GM21515 (cell line): ENCODE data around the gene AJUBA.
"Not testable (repeated sequence)": the region's sequence is repeated elsewhere in the genome, so short reads cannot be mapped to it uniquely, and the experiment has no call there.

Source experiments
- ATAC-seq: cut with Tn5 transposase; IDR thresholded peaks from one replicate; pipeline ENCODE4 v1.9.1; 2021; ENCODE audit not compliant: unreplicated experiment

The AJUBA gene

DNA sequence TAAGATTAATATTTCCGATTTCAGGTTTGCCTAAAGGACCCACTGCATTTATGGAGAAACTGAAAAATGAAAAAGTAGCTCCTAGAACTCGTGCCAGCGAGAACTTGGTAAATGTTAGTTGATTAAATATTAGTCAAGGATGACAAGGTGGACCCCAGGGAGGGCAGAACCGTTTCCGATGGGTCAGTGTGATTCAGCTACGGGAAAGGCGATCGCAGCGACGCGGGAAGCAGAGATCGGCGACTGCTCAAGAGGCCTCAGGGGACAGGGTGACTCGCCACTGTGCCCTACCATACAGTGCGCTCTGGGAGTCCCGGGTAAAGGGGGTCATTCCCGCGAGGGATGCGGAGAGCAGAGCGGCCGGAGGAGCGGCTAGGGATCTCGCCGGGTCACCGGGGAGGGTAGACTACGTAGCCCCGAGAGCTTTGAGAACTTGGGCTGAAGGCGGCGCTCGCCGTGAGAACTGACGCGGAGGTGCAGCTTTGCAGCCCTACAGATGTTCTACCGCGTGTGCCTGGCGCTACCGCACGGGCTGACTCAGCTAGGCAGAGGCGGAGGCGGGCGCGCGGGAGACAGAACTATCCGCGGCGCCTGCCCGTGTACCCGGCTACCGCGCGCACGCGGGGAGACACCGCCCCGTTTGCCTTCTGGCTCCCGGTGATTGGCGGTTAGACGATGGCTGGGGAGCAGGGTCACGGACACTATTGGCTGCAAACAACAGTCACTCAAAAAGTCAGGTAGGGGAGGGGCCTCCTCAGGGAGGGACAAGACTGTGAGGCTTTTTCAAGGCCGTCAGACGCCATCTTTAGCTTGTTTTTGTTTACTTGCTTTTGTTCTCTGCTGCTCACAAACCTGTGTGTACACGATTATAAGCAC, 24.4 kb upstream of the AJUBA start:
- ATAC-seq, result peak; percentile 88

- ATAC-seq, result no peak
Observed at GRCh38 chr14:23006188-23006534, 23.8 kb upstream of the AJUBA start.

DNA sequence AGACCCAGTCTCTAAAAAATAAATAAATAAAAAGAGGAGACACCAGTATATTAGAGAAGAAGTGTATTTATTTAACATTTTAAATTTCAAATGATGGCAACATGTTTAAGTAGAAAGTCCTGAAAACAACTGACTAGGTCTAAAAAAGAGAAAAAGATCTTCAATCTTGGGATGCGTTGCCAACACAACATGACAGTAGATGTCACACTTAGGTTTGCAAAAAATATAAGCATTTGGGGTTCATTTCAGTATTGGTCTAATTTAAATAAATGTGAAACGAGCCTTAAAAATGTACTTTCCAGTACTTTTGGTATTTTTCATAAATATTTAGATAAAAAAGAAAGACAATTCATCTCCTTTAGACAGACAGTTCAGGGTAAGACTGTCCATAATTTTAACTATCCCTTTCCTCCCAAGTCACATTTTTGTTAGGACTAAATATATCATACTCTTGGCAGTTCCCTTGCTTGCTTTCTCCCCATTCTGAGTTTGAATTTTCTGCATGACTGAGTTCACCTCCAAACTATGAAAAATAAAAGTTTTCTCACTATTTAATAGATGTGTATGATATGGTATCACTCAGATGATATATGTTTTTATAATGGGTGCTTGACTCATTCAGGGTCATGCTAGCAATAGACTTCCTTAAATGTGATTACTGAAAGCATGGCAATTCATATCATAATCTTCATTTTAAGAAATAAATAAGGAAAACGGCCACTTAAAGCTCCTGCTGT, 23.3 kb upstream of the AJUBA start:
- ATAC-seq, result no peak

DNA sequence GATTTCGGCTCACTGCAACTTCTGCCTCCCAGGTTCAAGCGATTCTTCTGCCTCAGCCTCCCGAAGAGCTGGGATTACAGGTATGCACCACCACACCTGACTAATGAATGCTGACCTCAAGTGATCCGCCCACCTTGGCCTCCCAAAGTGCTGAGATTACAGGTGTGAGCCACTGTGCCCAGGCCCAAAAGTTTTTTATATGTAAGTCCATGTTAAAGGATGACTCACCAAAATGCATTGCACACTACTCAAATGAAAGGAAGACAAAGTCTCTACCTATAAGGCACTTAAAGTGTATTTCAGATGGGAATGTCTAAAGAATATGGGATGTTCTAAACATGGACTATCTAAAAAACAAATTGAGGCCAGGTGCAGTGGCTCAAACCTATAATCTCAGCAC, 21.9 kb upstream of the AJUBA start:
- not testable (repeated sequence) for ATAC-seq

- no peak for ATAC-seq
Observed at GRCh38 chr14:23002592-23002991, 20.2 kb upstream of the AJUBA start.

DNA sequence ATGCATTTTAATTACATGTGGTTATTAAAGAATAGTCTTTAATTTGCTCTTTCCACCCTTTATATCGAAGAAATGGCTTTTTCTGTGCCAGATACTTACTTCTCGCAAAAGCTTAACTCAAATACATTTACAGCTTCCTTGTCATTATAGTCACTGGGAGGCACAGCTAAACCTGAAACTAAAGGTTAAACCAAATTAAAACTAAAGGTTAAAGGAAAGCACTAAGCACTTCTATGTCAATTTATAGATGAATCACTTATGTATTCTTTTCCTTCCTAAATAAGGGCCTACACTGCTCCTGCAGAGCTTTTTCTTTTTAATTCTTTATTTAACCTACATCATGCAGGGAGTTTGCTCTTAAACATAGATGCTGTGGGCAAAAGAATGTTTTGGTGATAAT, 18.5 kb upstream of the AJUBA start:
- no peak for ATAC-seq

DNA sequence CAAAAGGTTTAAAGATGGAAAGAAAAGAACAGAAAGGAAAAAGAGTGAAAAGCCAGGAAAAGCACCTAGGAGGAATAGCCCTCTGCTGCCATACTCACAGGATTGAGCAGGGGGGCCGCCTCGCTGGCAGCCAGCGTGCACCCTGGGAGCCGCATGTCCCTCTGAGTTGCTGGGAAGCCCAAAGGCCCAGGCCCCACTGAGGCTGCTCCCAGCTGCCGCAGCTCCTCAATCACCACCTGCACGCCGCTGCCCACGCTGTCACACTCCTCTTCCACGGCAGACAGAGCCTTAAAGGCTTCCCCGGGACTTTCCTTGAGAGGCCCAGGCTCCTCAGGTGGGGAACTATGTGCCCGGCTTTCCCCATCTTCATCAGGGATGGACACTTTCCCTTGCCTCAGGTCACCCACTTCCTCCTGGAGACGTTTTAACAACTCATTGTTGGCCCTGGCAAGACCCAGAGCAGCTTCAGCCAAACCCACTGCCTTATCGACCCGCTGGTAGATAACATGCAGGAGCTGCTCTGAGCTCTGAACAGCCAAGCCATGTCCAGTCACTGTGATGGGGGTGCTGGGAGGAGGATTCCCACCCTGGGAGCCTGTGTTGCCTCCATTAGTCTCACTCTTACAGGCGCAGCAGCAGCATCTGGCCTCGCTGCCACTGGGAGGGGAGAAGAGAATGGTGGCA, 16.1 kb upstream of the AJUBA start:
- no peak for ATAC-seq

- no peak for ATAC-seq
Observed at GRCh38 chr14:22997676-22998323, 15.4 kb upstream of the AJUBA start.

- no peak for ATAC-seq
Observed at GRCh38 chr14:22996768-22997654, 14.7 kb upstream of the AJUBA start.

DNA sequence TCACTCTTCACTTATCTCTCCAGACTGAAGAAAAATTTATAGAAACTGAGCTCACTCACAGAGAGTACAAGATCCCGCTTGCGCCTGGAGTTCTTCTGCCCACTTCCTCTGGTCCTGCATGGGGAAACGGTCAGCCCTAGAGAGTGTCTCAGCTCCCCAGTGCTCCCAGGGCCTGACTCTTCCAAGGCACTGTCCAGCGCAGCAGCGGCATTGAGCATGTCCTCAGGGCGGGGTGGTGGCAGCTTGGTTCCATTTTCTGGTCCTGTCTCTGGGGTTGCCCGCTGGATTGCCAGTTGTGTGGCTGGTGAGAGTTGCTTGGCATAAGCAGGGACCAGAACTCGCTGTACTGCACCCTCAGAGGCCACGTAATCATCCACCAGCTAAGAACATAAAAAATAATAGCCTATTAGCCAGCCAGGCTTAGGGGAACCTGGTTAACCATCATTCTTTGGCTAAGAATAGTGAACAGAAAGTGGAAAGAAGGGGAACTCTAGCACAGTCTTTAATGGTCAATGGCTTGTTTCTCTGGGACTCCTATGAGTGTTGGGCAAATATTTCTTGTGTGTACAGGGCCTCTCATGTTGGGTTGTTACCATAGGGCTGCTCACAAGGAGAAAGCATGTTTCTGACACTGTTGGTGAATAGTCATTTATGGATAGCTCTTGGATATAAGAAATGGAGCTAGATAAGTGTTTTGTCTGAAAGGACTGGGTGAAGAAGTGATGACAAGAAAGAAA, 13.7 kb upstream of the AJUBA start:
- ATAC-seq, result no peak

- ATAC-seq, result no peak
Observed at GRCh38 chr14:22994762-22995275, 12.5 kb upstream of the AJUBA start.

DNA sequence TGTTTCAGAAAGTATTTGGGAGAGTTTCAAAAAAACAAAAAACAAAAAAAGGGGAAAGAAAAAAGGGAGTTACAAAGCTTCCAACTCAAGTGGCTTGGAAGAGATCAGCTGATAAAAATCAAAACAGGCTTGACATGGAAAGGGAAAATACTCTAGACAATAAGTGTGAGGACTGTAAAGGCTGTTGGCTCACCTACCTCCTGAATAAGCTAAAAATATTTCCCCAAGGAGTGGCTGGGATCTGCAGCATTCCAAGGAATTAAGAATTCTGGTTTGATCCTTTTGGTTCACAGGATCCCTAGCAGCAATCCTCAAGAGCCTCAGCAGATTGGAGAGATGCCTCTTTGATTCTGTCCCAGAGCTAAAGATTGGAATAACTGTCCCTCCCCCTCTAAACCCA, 11.2 kb upstream of the AJUBA start:
- no peak for ATAC-seq

- no peak for ATAC-seq
Observed at GRCh38 chr14:22991852-22992251, 9.5 kb upstream of the AJUBA start.

- no peak for ATAC-seq
Observed at GRCh38 chr14:22987291-22987690, 4.9 kb upstream of the AJUBA start.

- ATAC-seq, result no peak
Observed at GRCh38 chr14:22986508-22987054, 4.2 kb upstream of the AJUBA start.

- ATAC-seq, result no peak
Observed at GRCh38 chr14:22985894-22986507, 3.6 kb upstream of the AJUBA start.

DNA sequence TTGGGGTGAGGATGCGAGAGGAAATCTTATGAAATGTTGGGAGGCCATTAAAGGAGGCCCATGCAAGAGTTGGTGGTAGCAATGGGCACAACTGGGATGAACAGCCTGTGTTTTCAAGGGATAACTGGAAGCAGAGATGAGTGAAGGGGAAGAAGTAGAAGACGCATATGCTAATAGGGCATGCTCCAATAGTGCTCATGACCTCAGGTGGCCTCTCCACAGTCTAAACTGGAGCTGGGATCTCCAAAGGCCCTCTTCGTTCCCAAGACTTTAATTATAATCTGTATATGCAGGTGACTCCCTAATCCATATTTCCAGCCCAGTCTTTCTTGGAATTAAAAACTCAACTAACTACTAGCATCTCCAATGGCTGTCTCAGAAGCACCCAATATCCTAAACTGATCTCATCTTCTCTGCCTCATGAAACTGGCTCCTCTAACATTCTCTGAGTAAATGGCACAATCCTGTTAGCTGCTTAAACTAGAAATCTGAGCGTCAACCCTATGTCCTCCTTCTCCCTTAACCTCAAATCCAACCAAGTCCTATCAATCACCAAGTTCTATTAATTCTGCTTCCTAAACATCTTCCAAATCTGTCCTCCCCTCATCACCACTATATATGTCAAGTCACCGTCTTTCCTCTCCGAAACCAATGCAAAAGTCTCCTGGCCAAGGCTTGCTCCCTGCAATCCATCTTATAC, 2.8 kb upstream of the AJUBA start:
- no peak for ATAC-seq

- ATAC-seq, result no peak
Observed at GRCh38 chr14:22981876-22982476, 375 bp downstream of the AJUBA start.
